Endothelial cell of umbilical vein (primary cell): ENCODE results near the gene ARHGEF17. TPM values are rescaled to one million over a fixed set of nuclear protein-coding genes. Genes with fewer than 3 reads are reported as not detected.

Experiments
- BruUV-seq: library from RNA; stranded (reverse); fragments of 400-500 nt; replicated peaks from 2 replicates; lab custom pipeline; 2021; lab: Mats Ljungman, UMichigan
- CTCF ChIA-PET: fragments of 300-600, 350-600 bp; sonication (Branson Sonifier 250); formaldehyde crosslinking; loops from one replicate; lab custom pipeline; 2021; ENCODE audit warnings: antibody characterized with exemption, inconsistent platforms; lab: Charles Lee
- POLR2A ChIA-PET: fragments of 300-600, 350-600 bp; sonication (Branson Sonifier 250); formaldehyde crosslinking; loops from one replicate; lab custom pipeline; 2021; ENCODE audit warnings: antibody characterized with exemption, inconsistent platforms; lab: Charles Lee
- DNase-seq: peaks from one replicate; pipeline ENCODE4 v3.0.0-alpha.2; 2011; ENCODE audit warnings: low read depth, low spot score
- FAIRE-seq: peaks from 2 replicates; lab custom pipeline; 2011; peaks lifted over from hg19 to GRCh38; lab: Jason Lieb, UNC
- H2AFZ ChIP-seq: 2 replicates; pipeline ENCODE4 v1.6.0; 2012; ENCODE audit warnings: low read depth, low read length, control low read depth, inconsistent platforms
- H3K27ac ChIP-seq: 2 replicates; pipeline ENCODE4 v1.5.1; 2011; ENCODE audit warnings: low read depth, mild to moderate bottlenecking, control low read depth, low read length, moderate library complexity; ENCODE audit not compliant: insufficient read depth
- H3K27me3 ChIP-seq, 2 experiments: 2 replicates each; pipeline versions ENCODE4 v1.6.0 to v1.6.1; 2011; ENCODE audit warnings: low read length in 2 of 2, mixed read lengths in 1 of 2; ENCODE audit not compliant: control insufficient read depth in 2 of 2, insufficient read depth in 2 of 2
- H3K36me3 ChIP-seq, 2 experiments: 2 replicates in 1 of 2; 3 replicates in 1 of 2; pipeline ENCODE4 v1.5.1; 2011; ENCODE audit warnings: low read length in 2 of 2, mild to moderate bottlenecking in 1 of 2, moderate library complexity in 1 of 2; ENCODE audit not compliant: control insufficient read depth in 2 of 2, insufficient read depth in 2 of 2; ENCODE audit errors: extremely low read depth in 1 of 2
- H3K4me1 ChIP-seq: 3 replicates; pipeline ENCODE4 v1.5.1; 2011; ENCODE audit warnings: mild to moderate bottlenecking, low read length; ENCODE audit not compliant: control insufficient read depth, insufficient read depth; ENCODE audit errors: extremely low read depth
- H3K4me2 ChIP-seq: 2 replicates; pipeline ENCODE4 v1.6.1; 2011; ENCODE audit warnings: low read length, control low read depth, mixed read lengths; ENCODE audit not compliant: insufficient read depth
- H3K4me3 ChIP-seq, 3 experiments: fragments of 200-600 bp in 1 of 3; sonication (generic), shearing (Covaris generic) in 1 of 3; replicated peaks in 1 of 3; 2 replicates each; pipeline ENCODE4 v1.5.1; 2011 to 2016; ENCODE audit warnings: control low read depth in 3 of 3, low read length in 3 of 3, mild to moderate bottlenecking in 2 of 3, inconsistent platforms in 1 of 3, low read depth in 1 of 3, moderate library complexity in 1 of 3; ENCODE audit not compliant: insufficient read depth in 1 of 3
- H3K79me2 ChIP-seq: 2 replicates; pipeline ENCODE4 v1.6.0; 2012; ENCODE audit warnings: low read length, inconsistent platforms; ENCODE audit not compliant: control insufficient read depth, insufficient read depth
- H3K9ac ChIP-seq: replicated peaks from 2 replicates; pipeline ENCODE3; 2011; ENCODE audit warnings: low read length, control low read depth; ENCODE audit not compliant: insufficient read depth; ENCODE audit errors: extremely low read depth
- H3K9me1 ChIP-seq: replicated peaks from 3 replicates; pipeline ENCODE4 v1.6.0; 2011; ENCODE audit warnings: mild to moderate bottlenecking, low read length; ENCODE audit not compliant: control insufficient read depth, insufficient read depth; ENCODE audit errors: extremely low read depth
- H3K9me3 ChIP-seq: replicated peaks from 2 replicates; pipeline ENCODE4 v1.5.1; 2012; ENCODE audit warnings: low read length, inconsistent platforms; ENCODE audit not compliant: control insufficient read depth, insufficient read depth
- H4K20me1 ChIP-seq: replicated peaks from 2 replicates; pipeline ENCODE3; 2011; ENCODE audit warnings: mild to moderate bottlenecking, low read length; ENCODE audit not compliant: control insufficient read depth, insufficient read depth; ENCODE audit errors: extremely low read depth
- CTCF ChIP-seq, 2 donors: IDR thresholded peaks; 1 replicate in 1 of 2; 2 replicates in 1 of 2; pipeline ENCODE4 v1.5.1; 2011; ENCODE audit warnings: low read length in 2 of 2, mild to moderate bottlenecking in 2 of 2, moderate library complexity in 2 of 2, control low read depth in 1 of 2, inconsistent platforms in 1 of 2, low read depth in 1 of 2; ENCODE audit not compliant: insufficient read depth in 1 of 2; ENCODE audit errors: extremely low read depth in 1 of 2
- EZH2 ChIP-seq: IDR thresholded peaks from 2 replicates; pipeline ENCODE4 v1.6.1; 2012; ENCODE audit warnings: borderline replicate concordance, low read depth, mild to moderate bottlenecking, moderate library complexity, low read length, inconsistent platforms; ENCODE audit not compliant: severe bottlenecking
- FOS ChIP-seq: IDR thresholded peaks from 2 replicates; pipeline ENCODE4 v1.6.1; 2011; ENCODE audit warnings: mild to moderate bottlenecking, low read length, moderate library complexity, borderline replicate concordance; ENCODE audit not compliant: insufficient read depth
- GATA2 ChIP-seq: IDR thresholded peaks from 2 replicates; pipeline ENCODE4 v1.7.0; 2011; ENCODE audit warnings: low read depth, mild to moderate bottlenecking, moderate library complexity, mixed read lengths, low read length; ENCODE audit not compliant: insufficient read length, insufficient read depth
- JUN ChIP-seq: IDR thresholded peaks from 2 replicates; pipeline ENCODE4 v1.6.1; 2011; ENCODE audit warnings: borderline replicate concordance, low read depth; ENCODE audit not compliant: insufficient read length, insufficient read depth
- MAX ChIP-seq: IDR thresholded peaks from 2 replicates; pipeline ENCODE4 v1.6.1; 2011; ENCODE audit not compliant: insufficient read depth, insufficient read length
- MYC ChIP-seq: IDR thresholded peaks from one replicate; pipeline ENCODE4 v1.6.1; 2011; ENCODE audit warnings: mild to moderate bottlenecking, low read depth, low read length
- POLR2A ChIP-seq: IDR thresholded peaks from 2 replicates; pipeline ENCODE4 v1.6.1; 2012; ENCODE audit warnings: low read depth, mild to moderate bottlenecking, control low read depth, low read length
- POLR2AphosphoS5 ChIP-seq: IDR thresholded peaks from 2 replicates; pipeline ENCODE4 v1.6.1; 2012; ENCODE audit warnings: low read depth, mild to moderate bottlenecking, control low read depth, low read length, moderate library complexity; ENCODE audit not compliant: insufficient read depth
- dilution Hi-C: fragments of 300-500 bp; cut with MboI; formaldehyde crosslinking; loops from one replicate; pipeline ENCODE4 v1.15.0; 2019; ENCODE audit warnings: low sequenced_read_pairs; ENCODE audit not compliant: extremely low pct_ligation_motif_present
- intact Hi-C: fragments of 100-400 bp; cut with micrococcal nuclease; formaldehyde crosslinking; loops from one replicate; pipeline ENCODE4 v1.10.0; 2022
- polyA plus RNA-seq, 4 experiments: library from polyadenylated mRNA; depleted of rRNA in 3 of 4; stranded (reverse) in 3 of 4; unstranded in 1 of 4; fragments of >200 nt; gene quantifications; 2 replicates each; pipeline versions ENCODE4 v1.2.1 to v1.2.3, GENCODE V29; 2011 to 2012; ENCODE audit warnings: missing spikeins in 1 of 4
- total RNA-seq: library from RNA; stranded (reverse); gene quantifications from 2 replicates; pipeline ENCODE4 v1.2.3, GENCODE V29; 2021

ARHGEF17 gene
- total and polyA plus RNA-seq, 2 donors (not counting 3 experiments of a cell fraction or from before 2014, with no cell fraction given), result 74.9 to 89.9 TPM

DNA sequence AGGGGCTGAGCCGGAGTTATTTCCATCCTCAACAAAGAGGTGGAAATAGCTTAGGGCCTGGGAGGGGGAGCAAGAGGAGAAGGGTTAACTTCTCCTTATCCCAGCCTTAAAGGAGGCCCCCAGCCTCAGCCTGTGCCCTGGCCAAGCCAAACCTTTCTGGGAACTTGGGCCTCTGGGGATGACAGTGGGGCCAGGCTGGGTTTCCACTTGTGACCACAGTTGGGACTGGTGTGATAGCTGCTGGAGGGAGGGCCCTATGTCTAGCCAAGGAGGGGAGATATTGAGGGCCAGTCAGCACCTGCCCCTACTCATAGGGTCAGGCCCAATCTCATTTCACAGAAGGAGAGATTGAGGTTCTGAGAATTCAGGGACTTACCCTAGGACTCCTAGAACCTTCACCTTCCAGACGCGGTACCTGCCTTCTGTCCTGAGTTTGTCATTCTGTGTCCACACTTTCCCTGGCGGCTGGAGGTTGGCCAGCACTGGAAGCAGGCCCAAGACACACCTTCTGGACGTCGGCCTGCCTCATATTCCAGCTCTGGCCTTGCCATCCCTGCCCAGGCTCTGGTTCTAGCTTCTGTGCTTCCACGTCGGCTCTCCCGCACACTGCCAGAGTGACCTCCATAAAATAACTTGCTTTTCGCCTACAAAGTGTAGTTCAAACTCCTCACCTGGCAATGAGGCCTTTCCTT is 71.3 kb downstream of the ARHGEF17 start:
- dilution Hi-C loops, result no loop called here
- Histone ChIP-seq H3K4me3 (no peak overlapping the region), H3K27ac (no peak overlapping the region), H3K79me2 (peaks cover 79% of the 10 kb centered on the region), H2AFZ (no peak overlapping the region), H3K27me3 (no peaks in the 10 kb centered on the region), H3K9ac (no peak overlapping the region), H3K4me1 (peaks cover 15% of the 10 kb centered on the region), H3K9me3 (no peaks in the 10 kb centered on the region), H4K20me1 (no peaks in the 10 kb centered on the region), H3K36me3 (no peaks in the 10 kb centered on the region), H3K4me2 (no peak overlapping the region), H3K9me1 (no peaks in the 10 kb centered on the region)
- TF ChIP-seq GATA2 (no peak), POLR2A (no peak), EZH2 (no peak), FOS (no peak), JUN (no peak), MAX (no peak), CTCF (IDR thresholded peaks at IDR 0.05; ENCODE audit: extremely low read depth in 1 of 2, insufficient read depth in 1 of 2, low read depth in 1 of 2, low read length in 2 of 2) (no peak), POLR2AphosphoS5 (no peak), MYC (no peak)
- ChIA-PET CTCF (interaction anchor here (1.0 to 1.8 kb wide), 3 partner anchors 9 to 28 kb away, joined by 5 to 14 read pairs (median 5); no protein-coding TSS in a partner anchor), POLR2A (no interaction called here)
- FAIRE-seq (no peak), DNase-seq (no peak)
- BruUV-seq, result no TSS peak
- intact Hi-C loops, result loop anchor here (10.0 kb wide), 1 partner anchor 555 kb away; no protein-coding TSS in a partner anchor
